HS-27A (cell line): ENCODE measurements around the gene TLE3.

Experiments used
- DNase-seq: peaks from one replicate; pipeline ENCODE4 v3.0.0-alpha.2; 2012; ENCODE audit warnings: low read depth, missing footprints

TLE3 gene

DNA sequence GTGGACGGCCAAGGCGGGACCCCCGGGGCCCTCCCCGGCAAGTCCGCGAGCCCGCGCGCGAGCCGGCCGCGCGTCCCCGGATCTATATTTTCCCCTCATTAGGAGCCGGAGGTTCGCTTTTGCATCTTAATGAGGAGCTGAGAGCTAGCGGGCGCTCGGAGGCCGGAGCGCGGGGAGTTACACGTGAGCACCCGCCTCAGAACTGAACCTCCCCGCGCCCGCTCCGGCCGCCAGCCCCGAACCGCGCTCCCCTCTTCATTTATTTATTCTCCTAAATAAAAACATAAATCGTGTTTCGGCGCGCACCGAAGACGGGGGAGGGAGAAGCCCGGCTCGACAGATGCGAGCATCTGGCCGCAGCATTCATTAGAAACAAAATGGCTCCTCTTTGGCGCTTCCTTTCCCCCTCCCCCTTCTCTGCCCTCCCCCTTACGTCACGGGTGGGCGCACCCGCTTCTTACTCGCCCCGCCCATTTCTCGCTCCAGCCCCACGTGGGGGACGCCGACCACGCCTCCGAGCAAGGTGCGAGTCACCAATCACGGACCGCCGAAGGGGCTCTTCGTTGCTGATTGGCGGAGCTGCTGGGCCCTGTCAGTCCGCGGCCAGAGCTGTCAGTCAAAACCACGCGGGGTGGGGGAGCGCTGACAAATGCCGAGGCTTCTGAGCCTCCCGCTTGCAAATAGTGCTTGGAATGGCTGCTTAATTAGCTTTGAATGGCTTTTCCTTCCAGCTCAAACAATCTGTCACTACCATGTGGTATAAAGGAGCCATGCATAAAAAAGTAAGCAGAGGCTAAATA lies 1.6 kb upstream of the TLE3 start:
- peak; percentile 98 for DNase-seq

DNA sequence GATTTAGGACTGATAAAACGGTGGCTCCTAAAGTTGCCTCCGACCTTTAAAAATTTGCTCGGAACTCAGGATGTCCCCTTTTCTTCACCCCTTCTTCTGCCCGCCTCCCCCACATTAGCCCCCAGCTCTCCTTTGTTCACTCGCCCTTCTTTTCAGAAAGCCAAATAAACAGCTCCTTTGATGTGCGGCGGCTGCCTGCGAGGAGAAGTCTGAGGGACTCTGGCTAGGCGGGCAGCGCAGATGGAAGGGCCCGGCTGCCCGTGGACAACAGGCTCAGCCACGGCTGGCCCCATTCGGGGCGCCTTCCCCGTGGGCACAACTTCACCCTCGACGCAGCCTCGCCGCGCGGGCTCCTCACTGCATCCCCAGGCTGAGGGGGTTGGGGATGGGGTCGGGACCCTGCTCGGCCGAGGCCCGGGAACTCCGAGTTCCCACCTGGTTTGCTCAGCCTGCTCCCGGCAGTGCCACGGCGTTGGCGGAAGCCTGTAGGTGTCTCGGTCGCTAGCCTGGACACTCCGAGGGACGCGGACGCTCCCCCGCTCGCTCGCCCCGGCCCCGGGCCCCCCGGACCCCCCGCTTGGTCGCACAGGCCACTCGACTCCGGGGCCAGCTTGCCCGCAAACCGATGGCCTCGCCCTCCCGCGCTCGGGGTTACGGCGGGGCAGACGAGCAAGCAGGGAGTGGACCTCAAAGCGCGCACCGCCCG lies 897 bp upstream of the TLE3 start:
- DNase-seq = no peak

DNA sequence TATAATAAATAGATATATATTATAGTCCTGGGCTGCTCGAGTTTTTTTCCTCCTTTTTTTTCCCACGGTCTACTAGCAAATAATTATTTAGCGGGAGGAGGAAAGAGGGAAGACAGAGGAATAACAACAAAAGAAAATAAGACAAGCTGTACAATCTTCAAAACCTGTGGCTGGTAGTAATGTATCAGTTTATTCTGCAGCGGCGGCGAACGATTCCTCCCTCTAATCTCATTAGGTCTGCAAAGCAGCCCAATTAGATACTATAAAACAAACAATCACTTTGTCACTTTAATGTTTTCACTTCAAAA lies 390 bp upstream of the TLE3 start:
- DNase-seq = no peak

DNA sequence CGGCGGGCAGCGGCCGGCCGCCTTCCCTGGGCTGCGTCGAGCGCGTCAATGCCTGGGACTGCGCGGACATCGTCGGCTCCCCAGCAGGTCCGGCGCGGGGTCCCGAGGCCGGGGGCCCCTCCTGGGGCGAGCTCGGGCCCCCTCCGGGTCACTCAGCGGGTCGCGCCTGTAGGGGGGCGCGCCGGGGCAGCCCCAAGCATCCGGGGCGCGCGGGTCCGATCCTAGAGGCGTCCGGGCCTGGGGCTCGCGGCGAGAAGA lies 725 bp downstream of the TLE3 start:
- no peak for DNase-seq

DNA sequence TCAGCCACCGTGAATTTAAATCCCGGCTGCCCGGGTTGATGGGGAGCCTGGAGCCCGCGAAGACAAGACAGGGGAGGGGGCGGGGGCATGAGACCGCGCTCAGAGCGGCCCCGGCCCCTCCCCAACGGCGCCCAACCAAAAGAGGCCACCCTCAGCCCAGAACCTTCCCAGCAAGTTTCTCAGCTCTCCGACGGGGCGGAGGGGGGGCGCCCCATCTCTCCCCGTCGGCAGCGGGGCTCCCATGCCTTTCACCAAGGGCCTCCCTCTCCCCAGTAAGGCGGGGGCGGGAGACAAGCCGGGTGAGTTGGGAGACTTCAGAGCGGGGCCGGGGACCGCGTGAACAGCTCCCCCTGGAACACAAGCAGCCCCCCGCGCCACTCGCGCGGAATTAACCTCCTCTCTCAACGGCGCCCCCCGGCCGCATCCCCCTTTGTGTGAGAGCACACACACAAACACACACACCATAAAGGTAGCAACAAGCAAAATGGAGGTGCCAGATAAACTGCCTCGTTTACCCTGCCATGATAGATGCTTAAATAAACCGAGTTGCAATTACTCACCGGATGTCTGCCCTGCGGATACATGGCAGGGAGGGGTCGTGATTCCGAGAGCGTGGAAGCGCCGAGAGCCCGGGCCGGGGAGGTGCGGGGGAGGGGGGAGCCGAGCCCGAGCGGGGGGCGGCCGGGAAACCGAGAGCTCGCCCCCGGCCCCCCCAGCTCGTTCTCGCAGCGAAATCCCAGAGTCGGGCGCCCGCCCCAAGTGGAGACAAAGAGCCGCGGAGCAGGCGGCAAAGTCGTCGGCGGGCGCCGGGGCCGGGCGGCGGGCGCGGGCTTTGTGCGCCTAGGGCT lies 1.3 kb downstream of the TLE3 start:
- no peak for DNase-seq

DNA sequence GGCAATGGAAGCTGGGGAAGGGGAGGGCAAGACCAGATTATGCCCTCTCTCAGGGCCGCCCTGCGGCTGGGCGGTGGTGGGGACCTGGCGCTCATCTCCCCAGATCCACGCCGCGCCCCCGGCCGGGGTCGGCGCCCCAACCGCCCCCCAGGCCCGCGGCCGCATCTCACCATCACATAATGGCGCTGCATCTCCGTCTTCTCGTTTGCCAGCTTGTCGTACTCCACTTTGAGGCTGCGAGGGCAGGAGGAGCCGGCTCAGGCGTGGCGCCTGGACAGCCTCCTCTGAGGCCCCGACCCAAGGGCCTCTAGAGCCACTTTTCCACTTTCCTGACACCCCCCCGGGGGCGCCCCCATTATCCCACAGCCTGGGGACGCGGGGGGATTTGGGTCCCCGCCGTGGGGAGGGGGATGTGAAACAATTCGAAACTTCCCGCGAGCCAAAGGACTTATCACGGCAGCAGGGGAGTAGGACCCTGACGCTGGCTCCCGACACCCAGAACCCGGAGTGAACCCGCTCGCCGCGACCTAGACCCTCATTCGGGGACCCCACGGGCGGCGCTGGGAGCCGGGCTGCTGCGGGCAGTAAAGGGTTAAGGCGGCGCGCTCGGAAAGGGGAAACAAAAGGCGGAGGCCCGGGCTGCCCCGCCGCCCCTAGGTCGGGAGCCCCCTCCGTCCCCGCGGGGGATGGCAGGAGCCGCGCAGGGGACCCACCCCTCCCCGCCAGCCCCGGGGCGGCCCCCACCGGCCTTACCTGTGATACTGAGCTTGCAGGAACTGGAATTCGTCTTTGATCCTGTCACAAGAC lies 2.1 kb downstream of the TLE3 start:
- no peak for DNase-seq

DNA sequence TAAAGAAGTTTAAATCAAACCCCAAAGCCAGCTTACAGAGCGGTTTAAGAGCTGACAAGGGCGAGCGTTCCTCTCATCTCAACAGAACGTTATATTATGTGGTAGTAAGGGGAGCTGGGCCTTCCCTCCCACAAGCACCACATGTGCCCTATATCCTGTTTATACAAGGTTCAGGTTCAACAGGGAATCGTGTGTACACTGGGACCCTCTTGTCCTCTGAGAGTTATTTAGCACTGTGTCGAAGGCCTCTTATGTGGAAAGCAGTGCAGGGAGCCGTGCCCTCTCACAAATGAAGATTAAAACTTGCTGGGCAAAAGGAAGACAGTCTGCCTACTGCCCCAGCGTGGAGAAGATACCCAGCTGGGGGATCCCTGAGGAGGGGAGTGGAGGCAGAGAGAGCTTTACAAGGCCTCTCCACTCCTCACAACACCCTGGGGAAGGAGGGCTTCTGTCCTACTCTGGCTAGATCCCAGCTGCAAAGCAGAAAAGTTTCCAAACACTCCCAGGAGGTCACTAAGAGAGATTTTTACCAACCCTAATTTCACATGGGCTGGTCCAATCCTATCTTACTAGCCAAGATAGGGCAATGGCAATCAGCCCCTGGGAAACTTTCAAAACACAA lies 2.9 kb downstream of the TLE3 start:
- DNase-seq = no peak

DNA sequence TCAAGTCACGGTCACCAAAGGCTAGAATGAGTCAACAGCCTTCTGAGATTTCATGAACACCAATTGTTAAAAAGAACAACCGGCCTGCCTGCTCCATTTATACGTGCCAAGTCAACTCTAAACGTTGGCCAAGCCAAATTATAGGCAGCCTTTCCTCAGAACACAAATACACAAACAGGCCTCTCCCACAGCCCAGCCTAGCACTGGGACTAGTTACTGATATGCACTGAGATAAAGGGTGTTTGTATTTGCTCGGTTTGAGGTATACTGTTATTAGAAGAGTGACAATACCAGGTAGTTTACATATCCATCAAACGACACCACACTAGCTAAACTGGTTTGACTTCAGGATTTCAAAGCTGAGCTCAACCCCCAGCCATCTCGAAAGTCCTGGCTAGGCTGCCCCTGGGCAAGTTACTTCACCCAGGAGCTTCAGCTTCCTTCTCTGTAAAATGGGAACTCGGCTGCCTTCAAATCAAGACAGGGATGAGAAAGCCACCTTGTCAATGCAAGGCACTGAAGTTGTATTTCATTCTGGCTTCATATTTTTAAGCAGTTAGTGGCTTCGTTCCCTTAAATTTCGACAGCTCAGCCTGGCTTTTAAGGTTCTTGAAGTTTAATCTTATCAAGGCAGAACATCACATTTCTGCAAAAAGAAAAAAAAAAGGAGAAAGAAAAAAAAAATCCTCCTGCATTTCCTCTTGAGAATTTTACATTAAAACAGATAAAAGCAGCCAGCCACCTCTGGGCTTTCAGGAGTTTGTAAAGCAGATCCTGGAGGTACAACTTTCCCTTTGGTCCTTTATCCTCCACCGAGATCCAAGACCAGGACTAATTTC lies 4.0 kb downstream of the TLE3 start:
- no peak for DNase-seq

DNA sequence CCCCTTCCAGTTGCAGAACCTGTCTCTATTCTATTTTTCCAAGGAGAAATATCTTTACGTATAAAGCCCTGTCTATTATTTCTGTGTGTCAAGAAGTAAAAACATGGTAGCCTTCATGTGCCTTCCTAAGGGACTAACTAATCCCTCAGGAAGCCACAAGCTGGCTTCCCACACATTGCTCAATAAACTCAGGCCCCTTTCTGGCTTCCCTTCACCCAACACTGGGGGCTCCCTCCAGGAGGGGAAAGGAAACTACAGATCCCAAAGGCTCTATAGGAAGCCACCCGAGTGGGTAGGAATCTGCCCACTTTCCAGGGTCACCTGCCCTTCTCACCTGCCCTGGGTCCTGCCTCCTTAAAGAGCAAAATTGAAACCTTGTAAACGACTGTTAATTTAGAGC lies 4.6 kb downstream of the TLE3 start:
- DNase-seq = no peak

DNA sequence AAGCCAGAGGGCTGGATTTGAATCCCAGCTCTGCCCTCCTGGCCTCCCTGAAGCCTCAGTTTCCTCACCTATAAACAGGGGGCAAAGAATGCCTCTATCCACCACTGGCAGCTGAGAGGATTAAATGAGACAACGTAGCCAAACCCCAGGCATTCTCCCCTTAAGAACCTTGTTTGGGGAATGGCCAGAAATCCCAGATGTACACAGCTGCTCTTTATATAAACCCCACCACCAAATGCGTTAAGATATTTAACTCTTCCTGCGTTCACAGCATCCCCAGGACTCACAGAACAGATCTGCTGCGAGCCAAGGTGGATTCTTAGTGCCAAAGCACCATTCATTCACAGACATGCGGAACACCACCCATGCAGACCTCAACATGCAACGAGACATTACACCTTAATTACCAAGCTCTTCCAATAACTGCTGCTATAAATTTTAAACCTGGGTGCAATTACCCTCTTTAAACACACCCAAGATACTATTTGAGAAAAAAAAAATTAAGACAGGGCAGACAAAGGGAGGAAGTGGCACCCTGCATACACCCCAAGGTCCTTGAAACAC lies 5.2 kb downstream of the TLE3 start:
- no peak for DNase-seq

DNA sequence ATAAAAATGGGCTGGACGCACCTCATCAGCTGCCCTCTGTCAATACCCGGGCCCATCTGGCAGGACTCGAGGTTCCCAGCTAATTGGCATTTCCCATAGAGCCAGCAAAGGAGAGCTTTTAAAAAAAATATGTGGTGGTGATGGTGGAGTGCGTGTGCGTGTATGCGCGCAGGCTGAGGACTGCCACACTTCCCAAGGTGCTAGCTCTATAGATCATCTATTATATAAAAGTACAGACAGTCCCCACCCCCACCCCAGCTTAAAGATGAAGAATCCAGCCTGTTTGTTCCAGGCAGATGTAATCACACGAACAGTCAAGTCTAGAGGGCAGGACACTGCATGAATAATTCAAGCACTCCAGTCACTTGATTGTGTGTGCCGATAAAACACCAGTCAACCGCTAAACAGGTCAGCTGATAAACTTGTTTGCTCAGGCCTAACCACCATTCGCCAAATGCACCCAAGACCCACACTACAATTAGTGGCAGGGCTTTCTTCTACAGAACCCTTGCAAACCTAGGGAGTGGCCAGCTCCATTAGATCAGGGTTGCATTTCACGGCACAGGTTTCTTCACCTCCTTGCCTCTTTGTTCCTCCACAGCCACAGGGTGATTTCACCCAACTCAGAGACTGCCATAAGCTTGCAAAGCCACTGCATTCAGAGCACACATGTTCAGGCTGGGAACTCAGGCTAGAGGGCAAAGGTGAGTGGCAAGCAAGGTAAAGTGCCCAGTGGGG lies 5.8 kb downstream of the TLE3 start:
- no peak for DNase-seq

DNA sequence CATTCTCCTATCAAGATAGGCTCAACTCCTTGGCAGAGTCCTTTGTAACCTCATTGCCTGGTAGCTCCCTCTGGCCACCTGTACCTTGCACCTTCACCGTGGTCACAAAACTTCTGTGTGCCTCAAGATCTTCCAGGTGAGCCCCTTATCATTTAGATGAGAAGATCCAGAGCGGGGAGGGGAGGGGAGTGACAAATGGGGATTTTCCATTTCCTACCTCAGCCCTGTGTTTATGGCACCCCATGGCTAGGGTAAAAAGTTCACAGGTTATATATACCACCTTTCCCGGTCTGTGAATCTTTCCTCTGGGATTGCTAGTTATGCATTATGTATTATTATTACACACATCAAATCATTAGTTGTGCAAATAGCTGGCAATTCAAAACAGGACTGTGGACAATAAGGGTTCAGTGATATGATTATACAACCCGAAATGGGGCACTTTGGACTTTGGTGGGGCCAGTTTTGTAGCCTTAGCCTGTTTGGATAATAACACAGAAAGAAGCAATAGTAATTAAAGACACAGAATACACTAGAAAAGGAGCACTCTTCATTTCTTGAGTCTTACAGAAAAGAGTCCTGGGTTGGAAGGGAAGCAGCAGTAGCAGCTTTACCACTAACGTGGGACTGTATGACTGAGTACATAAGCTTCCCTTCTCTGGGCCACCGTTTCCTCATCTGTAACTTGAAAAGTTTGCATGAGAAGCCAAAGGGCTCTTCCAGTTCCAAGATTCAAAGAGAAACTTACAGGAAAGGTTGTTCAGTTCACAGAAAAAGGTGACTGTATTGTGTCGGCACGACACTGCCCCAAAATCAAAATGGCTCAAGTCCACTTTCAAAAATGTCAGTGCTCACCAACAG lies 7.1 kb downstream of the TLE3 start:
- DNase-seq = no peak

DNA sequence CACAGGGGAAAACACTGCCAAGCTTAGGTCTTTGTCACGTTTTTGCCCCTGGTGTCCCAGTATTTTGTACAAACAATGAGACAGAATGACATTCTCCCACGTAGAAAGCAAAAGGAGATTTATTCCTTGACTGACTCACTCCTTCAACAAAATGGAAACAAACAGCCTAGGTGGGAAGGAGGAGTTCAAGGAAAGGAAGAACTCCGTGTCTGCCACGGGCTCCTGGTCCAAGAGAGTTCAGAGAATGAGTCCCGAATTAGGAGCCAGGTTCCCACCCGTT lies 8.1 kb downstream of the TLE3 start:
- DNase-seq = no peak

DNA sequence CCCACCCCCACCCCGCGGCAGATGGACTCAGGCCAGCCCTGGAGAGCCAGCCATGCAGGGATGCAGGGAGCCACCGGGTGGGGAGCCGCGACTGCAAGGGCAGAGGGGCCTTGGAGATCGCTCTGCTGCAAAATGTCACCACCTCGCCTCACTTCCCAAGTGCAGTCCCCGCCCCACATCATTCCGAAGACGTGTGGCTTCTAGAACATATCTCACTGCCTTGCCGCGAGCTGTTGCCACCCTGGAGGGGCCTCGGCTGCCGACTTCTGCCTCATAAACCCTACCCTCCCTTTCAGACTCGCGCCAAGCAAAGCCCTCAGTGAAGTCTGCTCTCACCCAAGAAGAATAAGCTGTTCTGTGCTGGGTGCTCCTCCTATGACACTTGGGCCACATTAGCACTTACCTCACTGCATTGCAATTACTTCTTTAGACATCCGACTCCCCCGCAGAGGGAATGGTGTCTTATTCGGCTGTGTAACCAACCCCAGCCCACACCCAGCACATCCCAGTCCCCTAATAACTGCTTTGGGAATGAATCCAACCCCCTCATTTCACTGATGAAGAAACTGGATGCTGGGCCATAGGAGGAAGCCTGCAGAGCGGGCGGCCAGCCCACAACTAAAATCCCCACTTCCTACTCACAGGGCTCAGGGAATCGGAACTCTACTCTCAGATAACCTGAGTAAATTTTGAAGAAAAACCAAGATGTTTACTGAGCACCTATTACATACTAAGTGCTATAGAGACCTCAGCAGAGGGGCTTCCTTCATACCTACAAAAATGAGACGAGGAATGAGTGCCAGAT lies 8.6 kb downstream of the TLE3 start:
- DNase-seq = no peak

DNA sequence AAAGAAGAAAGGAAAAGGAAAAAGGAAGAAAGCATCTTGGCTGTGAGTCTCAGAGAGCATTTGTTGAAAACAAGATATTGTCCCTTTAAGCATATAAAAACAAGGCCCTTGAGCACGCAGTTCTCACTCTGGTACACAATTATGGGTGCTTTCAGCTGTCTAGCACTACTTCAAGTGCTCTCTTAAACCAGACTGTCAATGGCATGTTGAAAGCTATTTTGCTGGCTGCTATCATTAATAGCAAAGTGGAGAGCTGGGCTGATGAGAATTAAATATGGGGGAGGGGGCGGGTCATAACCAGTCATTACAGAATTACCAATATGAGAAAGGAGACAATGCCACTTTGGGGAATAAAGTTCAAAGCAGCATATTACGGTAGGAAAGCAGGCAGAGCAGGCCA lies 9.3 kb downstream of the TLE3 start:
- DNase-seq = no peak

DNA sequence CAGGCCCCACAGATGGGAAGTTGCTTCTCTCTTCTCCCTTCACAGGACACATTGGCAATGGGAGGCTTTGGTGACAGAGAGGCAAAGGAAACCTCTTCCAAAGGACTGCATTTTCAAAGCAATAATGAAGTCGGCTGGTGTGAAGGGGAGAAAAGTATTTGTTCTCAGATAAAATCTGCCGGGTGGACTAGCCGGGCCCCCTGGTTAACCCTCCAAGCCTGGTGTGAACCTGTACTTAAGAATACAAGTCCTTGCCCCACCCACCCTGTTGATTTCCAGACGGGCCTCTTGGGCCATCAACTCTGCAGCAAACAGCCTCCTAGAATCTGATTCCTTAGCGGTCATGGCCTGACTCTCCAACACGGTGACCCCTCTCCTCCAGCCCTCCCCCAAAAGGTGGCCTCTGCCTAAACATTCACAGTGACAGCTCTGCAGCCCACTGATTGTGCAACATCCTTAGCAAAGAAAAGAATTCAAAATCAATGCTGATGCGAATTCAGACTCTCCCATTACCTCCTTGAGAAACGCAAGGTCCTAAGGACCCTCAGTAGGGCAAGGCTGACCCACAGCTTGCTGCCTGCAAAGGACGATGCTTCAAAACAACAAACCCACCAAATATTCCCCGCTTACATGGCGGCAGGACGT lies 9.9 kb downstream of the TLE3 start:
- no peak for DNase-seq

DNA sequence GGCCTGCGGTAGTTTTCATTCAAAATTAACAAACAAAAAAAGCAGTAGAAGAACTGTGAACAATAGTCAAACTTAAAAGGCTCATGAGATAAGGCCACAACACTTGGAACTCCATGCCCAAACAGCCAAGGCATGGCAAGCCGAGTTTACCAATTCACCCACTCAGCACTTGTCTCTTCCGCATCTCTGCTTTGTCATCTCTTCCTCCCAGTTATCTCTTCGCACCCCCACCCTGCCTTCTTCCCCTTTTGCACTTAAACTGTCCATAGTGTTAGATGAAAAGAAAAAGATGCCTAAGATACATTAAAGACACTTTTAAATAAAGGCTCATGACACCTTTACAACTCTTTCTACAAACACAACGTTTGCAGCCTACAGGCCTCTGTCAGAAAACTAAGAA lies 11.1 kb downstream of the TLE3 start:
- no peak for DNase-seq

DNA sequence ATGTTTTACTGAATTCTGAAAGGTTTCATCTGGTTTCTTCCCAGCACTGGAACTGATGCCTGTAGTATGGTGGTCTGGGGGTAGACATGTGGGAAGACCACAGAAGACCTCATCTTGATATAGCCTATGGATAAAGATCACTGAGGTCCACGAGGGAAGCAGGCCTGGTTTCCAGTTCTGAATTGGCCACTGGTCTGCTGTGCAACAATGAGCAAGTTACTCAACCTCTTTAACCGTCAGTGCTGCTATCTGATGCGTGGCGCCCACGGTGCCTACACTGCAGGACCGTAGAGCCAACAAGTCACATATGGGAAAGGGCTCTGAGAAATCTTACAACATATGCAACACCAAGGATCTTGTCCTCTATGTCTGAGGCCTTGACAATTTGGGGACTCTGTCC lies 13.3 kb downstream of the TLE3 start:
- no peak for DNase-seq
